Ishikawa (cell line): ENCODE data around the gene PSMB10.
A peak's percentile ranks its signal among the peaks of the same experiment; 100 is the strongest.

Source experiments
- CEBPB ChIP-seq: IDR thresholded peaks from 2 replicates; pipeline ENCODE4 v1.6.1; 2012
- CREB1 ChIP-seq: IDR thresholded peaks from 2 replicates; pipeline ENCODE4 v1.6.1; 2012; ENCODE audit warnings: low read depth
- EGR1 ChIP-seq: IDR thresholded peaks from 2 replicates; pipeline ENCODE4 v1.6.1; 2012
- EP300 ChIP-seq: IDR thresholded peaks from 2 replicates; pipeline ENCODE4 v1.6.1; 2012; ENCODE audit warnings: borderline replicate concordance
- FOXM1 ChIP-seq: IDR thresholded peaks from 2 replicates; pipeline ENCODE4 v1.6.1; 2012; ENCODE audit warnings: low read depth, borderline replicate concordance
- MAX ChIP-seq: IDR thresholded peaks from 2 replicates; pipeline ENCODE4 v1.6.1; 2012
- NFIC ChIP-seq: IDR thresholded peaks from 2 replicates; pipeline ENCODE4 v1.6.1; 2012
- RAD21 ChIP-seq: IDR thresholded peaks from 2 replicates; pipeline ENCODE4 v1.6.1; 2012; ENCODE audit warnings: low read depth
- REST ChIP-seq: IDR thresholded peaks from 2 replicates; pipeline ENCODE4 v1.6.1; 2012; ENCODE audit warnings: low read depth, mild to moderate bottlenecking
- TAF1 ChIP-seq: IDR thresholded peaks from 2 replicates; pipeline ENCODE4 v1.6.1; 2012; ENCODE audit warnings: low read depth, mild to moderate bottlenecking
- TCF12 ChIP-seq: IDR thresholded peaks from 2 replicates; pipeline ENCODE4 v1.6.1; 2012; ENCODE audit warnings: low read depth
- TEAD4 ChIP-seq: IDR thresholded peaks from 2 replicates; pipeline ENCODE4 v1.6.1; 2012
- USF1 ChIP-seq: IDR thresholded peaks from 2 replicates; pipeline ENCODE4 v1.6.1; 2012
- YY1 ChIP-seq: IDR thresholded peaks from 2 replicates; pipeline ENCODE4 v1.6.1; 2012; ENCODE audit warnings: low read depth
- ZBTB7A ChIP-seq: IDR thresholded peaks from 2 replicates; pipeline ENCODE4 v1.6.1; 2012; ENCODE audit warnings: low read depth

Gene PSMB10

GRCh38 chr16:67968400-67969253 lies 32.0 kb upstream of the PSMB10 start, which contains the start of gene SLC12A4:
TSS of gene SLC12A4 (minus strand) at chr16:67968637. CDS start at chr16:67968553, 84 bp downstream.
- TF ChIP-seq MAX: no peak
- TF ChIP-seq USF1: no peak
- TF ChIP-seq TEAD4: peak; percentile 76
- no peak for TF ChIP-seq EP300
- TF ChIP-seq TAF1: peak; percentile 35; the same call in 1 of the 2 replicates
- TF ChIP-seq CEBPB: no peak
- TF ChIP-seq REST: no peak
- peak; percentile 98 for TF ChIP-seq ZBTB7A

- no peak for TF ChIP-seq MAX
- TF ChIP-seq EGR1: no peak
- TF ChIP-seq ZBTB7A: no peak
- TF ChIP-seq NFIC: no peak
- TF ChIP-seq CEBPB: no peak
- no peak for TF ChIP-seq YY1
- no peak for TF ChIP-seq TAF1
- no peak for TF ChIP-seq FOXM1
- TF ChIP-seq RAD21: no peak
- no peak for TF ChIP-seq EP300
- no peak for TF ChIP-seq USF1
- TF ChIP-seq TEAD4: no peak
- no peak for TF ChIP-seq TCF12
- TF ChIP-seq CREB1: no peak
- TF ChIP-seq REST: no peak
Measured at GRCh38 chr16:67967958-67968399, 31.3 kb upstream of the PSMB10 start.

GRCh38 chr16:67967183-67967957 lies 30.7 kb upstream of the PSMB10 start:
- TF ChIP-seq EP300: no peak
- no peak for TF ChIP-seq FOXM1
- no peak for TF ChIP-seq RAD21
- no peak for TF ChIP-seq NFIC
- no peak for TF ChIP-seq YY1
- TF ChIP-seq MAX: no peak
- no peak for TF ChIP-seq ZBTB7A
- TF ChIP-seq REST: no peak
- no peak for TF ChIP-seq EGR1
- TF ChIP-seq USF1: no peak
